ENCODE results near the gene ERVH48-1. TPM values are rescaled to one million over a fixed set of nuclear protein-coding genes. Genes with fewer than 3 reads are reported as not detected.

Gene ERVH48-1
- not detected in 2 replicates for total RNA-seq

GRCh38 chr21:42925114-42925926 lies at the start of gene ERVH48-1:
Gene ERVH48-1 (minus strand): TSS chr21:42925630. CDS start chr21:42919006, 6,624 bp downstream.

GRCh38 chr21:42973991-42974831 lies 48.8 kb upstream of the ERVH48-1 start, which contains the start of gene PKNOX1:
Gene PKNOX1 (plus strand): TSS chr21:42974562. CDS start chr21:43004382, 29,820 bp downstream.

GRCh38 chr21:42892931-42893755 lies 32.3 kb downstream of the ERVH48-1 start, which contains the start of gene NDUFV3:
Gene NDUFV3 (plus strand): TSS chr21:42893309. CDS start chr21:42893334, 25 bp downstream.

GRCh38 chr21:42878993-42879787 lies 46.2 kb downstream of the ERVH48-1 start, which contains the start of gene WDR4:
Gene WDR4 (minus strand): TSS chr21:42879539. CDS start chr21:42879495, 44 bp downstream.

Other genes starting within 250 kb of the ERVH48-1 start
- 16.0 and 21.8 TPM in 2 replicates for gene WDR4, start 46.1 kb downstream of the ERVH48-1 start, total RNA-seq
- gene NDUFV3, start 32.3 kb downstream of the ERVH48-1 start, total RNA-seq, result 32.2 and 33.8 TPM in 2 replicates
- gene PKNOX1, start 48.9 kb upstream of the ERVH48-1 start, total RNA-seq, result 11.4 and 13.0 TPM in 2 replicates
- gene CBS, start 150.2 kb upstream of the ERVH48-1 start, total RNA-seq, result 7.4 and 51.3 TPM in 2 replicates
- 25.1 and 40.1 TPM in 2 replicates for gene U2AF1, start 181.9 kb upstream of the ERVH48-1 start, total RNA-seq
- not detected in 2 replicates for gene CRYAA, start 243.4 kb upstream of the ERVH48-1 start, total RNA-seq